ENCODE results near the gene SLC44A1.
A peak's percentile ranks its signal among the peaks of the same experiment; 100 is the strongest.

The SLC44A1 gene

DNA sequence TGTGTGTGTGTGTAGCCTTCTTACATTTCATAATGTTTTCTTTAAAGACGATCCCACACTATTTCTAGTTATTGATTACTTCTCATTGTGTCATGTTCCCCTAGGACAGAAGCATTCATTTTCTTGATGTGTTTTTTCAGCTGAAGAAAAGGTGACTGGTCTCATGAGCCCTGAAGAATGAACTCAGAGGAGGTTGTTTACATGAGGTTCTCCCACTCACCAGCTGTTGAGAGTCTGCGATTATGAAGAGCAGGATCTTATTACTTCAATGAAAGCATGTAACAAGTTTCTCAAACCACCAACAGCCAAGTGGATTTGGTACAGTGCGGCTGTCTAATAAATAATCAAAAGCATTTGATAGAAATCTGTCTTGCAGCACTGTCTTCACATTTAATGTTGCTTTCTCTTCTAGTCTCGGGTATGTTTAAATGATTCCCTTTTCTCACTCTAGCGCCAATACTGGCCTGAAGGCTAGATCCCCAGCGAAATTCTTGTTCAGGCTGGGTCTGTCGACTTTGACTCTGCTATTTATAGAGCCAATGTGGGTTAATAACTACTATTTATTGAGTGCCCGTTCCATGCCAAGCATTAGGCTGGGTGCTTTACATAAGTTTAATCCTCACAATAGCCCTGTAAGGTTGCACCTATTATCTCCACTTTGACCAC lies 193.8 kb downstream of the SLC44A1 start:
- DNase-seq: no peak
- no peak overlapping the region for H3K27ac ChIP-seq (ENCODE audit: insufficient read depth in 1 of 2, low read depth in 1 of 2, low read length in 2 of 2, poor library complexity in 1 of 2, severe bottlenecking in 2 of 2)
- WGBS (ENCODE audit: insufficient coverage): 90% methylated on average over 3 of the region's 8 CpGs

GRCh38 chr9:105439428-105439827 lies 195.0 kb downstream of the SLC44A1 start:
- H3K27me3 ChIP-seq (replicated peaks in 2 of 5; ENCODE audit: control insufficient read depth in 4 of 5, insufficient read depth in 5 of 5, low read length in 4 of 5): no peaks in the 10 kb centered on the region
- peaks cover 0 to 4% (median 0%) of the 10 kb centered on the region in 5 experiments for H3K9me3 ChIP-seq (ENCODE audit: control extremely low read depth in 1 of 5, control insufficient read depth in 4 of 5, insufficient read depth in 2 of 5, low read depth in 1 of 5, low read length in 4 of 5)
- ChIA-PET CTCF (no interaction called here), POLR2A (no interaction called here)
- DNase-seq: no peak
- no peaks in the 10 kb centered on the region for H3K36me3 ChIP-seq (ENCODE audit: control insufficient read depth in 4 of 4, insufficient read depth in 4 of 4, low read length in 3 of 4)
- no peak overlapping the region for H3K4me3 ChIP-seq (ENCODE audit: control insufficient read depth in 1 of 7, extremely low read depth in 1 of 7, insufficient read depth in 4 of 7, low read depth in 2 of 7, low read length in 6 of 7)
- no peaks in the 10 kb centered on the region for H3K4me1 ChIP-seq (ENCODE audit: control extremely low read depth in 1 of 4, control insufficient read depth in 4 of 4, insufficient read depth in 4 of 4, low read length in 3 of 4)
- H3K27ac ChIP-seq (ENCODE audit: insufficient read depth in 1 of 2, low read depth in 1 of 2, low read length in 2 of 2, poor library complexity in 1 of 2, severe bottlenecking in 2 of 2): no peak overlapping the region

More for the DNA sequence above, 193.8 kb downstream of the SLC44A1 start:
- CTCF ChIA-PET: no interaction called here
- Histone ChIP-seq H3K36me3 (ENCODE audit: control insufficient read depth in 4 of 4, insufficient read depth in 4 of 4, low read length in 3 of 4) (no peaks in the 10 kb centered on the region), H3K27me3 (replicated peaks in 2 of 5; ENCODE audit: control insufficient read depth in 4 of 5, insufficient read depth in 5 of 5, low read length in 4 of 5) (no peaks in the 10 kb centered on the region), H3K4me3 (ENCODE audit: control insufficient read depth in 1 of 7, extremely low read depth in 1 of 7, insufficient read depth in 4 of 7, low read depth in 2 of 7, low read length in 6 of 7) (no peak overlapping the region), H3K4me1 (ENCODE audit: control extremely low read depth in 1 of 4, control insufficient read depth in 4 of 4, insufficient read depth in 4 of 4, low read length in 3 of 4) (no peaks in the 10 kb centered on the region), H3K9me3 (ENCODE audit: control extremely low read depth in 1 of 5, control insufficient read depth in 4 of 5, insufficient read depth in 2 of 5, low read depth in 1 of 5, low read length in 4 of 5) (peaks cover 0 to 4% (median 0%) of the 10 kb centered on the region in 5 experiments)
- POLR2A ChIA-PET: no interaction called here

DNA sequence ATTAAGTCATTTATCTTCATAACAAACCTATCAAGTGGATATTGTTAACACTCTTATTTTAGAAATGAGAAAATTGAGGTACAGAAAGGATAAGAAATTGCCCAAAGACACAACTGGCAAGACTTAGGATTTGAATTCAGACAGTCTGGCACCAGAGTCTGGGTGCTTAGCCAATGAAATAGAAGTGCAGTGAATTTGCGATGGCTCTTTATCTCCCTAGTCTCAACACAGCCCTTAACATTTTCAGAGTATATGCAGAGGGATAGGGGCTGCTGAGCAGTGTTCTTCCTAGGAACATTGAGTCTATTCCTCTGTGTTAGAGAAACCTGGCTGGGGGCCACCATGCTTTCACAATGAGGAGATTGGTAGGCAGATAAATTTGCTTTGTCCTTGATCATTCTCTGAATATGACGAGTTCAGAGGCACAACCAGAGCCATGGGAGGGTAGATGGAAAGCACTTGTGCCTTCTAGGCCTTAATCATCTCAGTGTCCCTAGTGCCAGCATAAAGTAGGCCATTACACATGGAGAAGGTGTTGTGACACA lies 197.2 kb downstream of the SLC44A1 start:
- ChIA-PET CTCF (interaction anchor here (1.3 to 1.6 kb wide), 2 partner anchors 17 to 578 kb away, joined by 3 to 5 read pairs; no protein-coding TSS in a partner anchor), POLR2A (no interaction called here)
- Histone ChIP-seq H3K9me3 (ENCODE audit: control extremely low read depth in 1 of 5, control insufficient read depth in 4 of 5, insufficient read depth in 2 of 5, low read depth in 1 of 5, low read length in 4 of 5) (no peaks in the 10 kb centered on the region), H3K27ac (ENCODE audit: insufficient read depth in 1 of 2, low read depth in 1 of 2, low read length in 2 of 2, poor library complexity in 1 of 2, severe bottlenecking in 2 of 2) (no peak overlapping the region), H3K36me3 (ENCODE audit: control insufficient read depth in 4 of 4, insufficient read depth in 4 of 4, low read length in 3 of 4) (no peaks in the 10 kb centered on the region), H3K4me1 (ENCODE audit: control extremely low read depth in 1 of 4, control insufficient read depth in 4 of 4, insufficient read depth in 4 of 4, low read length in 3 of 4) (no peaks in the 10 kb centered on the region), H3K4me3 (ENCODE audit: control insufficient read depth in 1 of 7, extremely low read depth in 1 of 7, insufficient read depth in 4 of 7, low read depth in 2 of 7, low read length in 6 of 7) (no peak overlapping the region), H3K27me3 (replicated peaks in 2 of 5; ENCODE audit: control insufficient read depth in 4 of 5, insufficient read depth in 5 of 5, low read length in 4 of 5) (no peaks in the 10 kb centered on the region)
- 100% methylated on average over 1 of the region's 2 CpGs for WGBS (ENCODE audit: insufficient coverage)
- DNase-seq: no peak

- DNase-seq: no peak
- Histone ChIP-seq H3K27ac (ENCODE audit: insufficient read depth in 1 of 2, low read depth in 1 of 2, low read length in 2 of 2, poor library complexity in 1 of 2, severe bottlenecking in 2 of 2) (no peak overlapping the region), H3K27me3 (replicated peaks in 2 of 5; ENCODE audit: control insufficient read depth in 4 of 5, insufficient read depth in 5 of 5, low read length in 4 of 5) (no peaks in the 10 kb centered on the region), H3K36me3 (ENCODE audit: control insufficient read depth in 4 of 4, insufficient read depth in 4 of 4, low read length in 3 of 4) (no peaks in the 10 kb centered on the region), H3K4me1 (ENCODE audit: control extremely low read depth in 1 of 4, control insufficient read depth in 4 of 4, insufficient read depth in 4 of 4, low read length in 3 of 4) (peaks cover 0 to 6% (median 4%) of the 10 kb centered on the region in 4 experiments), H3K4me3 (ENCODE audit: control insufficient read depth in 1 of 7, extremely low read depth in 1 of 7, insufficient read depth in 4 of 7, low read depth in 2 of 7, low read length in 6 of 7) (no peak overlapping the region), H3K9me3 (ENCODE audit: control extremely low read depth in 1 of 5, control insufficient read depth in 4 of 5, insufficient read depth in 2 of 5, low read depth in 1 of 5, low read length in 4 of 5) (no peaks in the 10 kb centered on the region)
- CTCF ChIA-PET: interaction anchor here (1.1 to 1.3 kb wide), 2 partner anchors 18 to 579 kb away, joined by 3 to 5 read pairs; no protein-coding TSS in a partner anchor
- POLR2A ChIA-PET: interaction anchor here (0.6 kb wide), 1 partner anchor 45 kb away, joined by 4 read pairs; no protein-coding TSS in a partner anchor
- 98% methylated on average over 7 of the region's 8 CpGs for WGBS (ENCODE audit: insufficient coverage)
These were observed 198.7 kb downstream of the SLC44A1 start for GRCh38 chr9:105443121-105443520.

GRCh38 chr9:105444130-105444529 lies 199.7 kb downstream of the SLC44A1 start:
- H3K4me3 ChIP-seq (ENCODE audit: control insufficient read depth in 1 of 7, extremely low read depth in 1 of 7, insufficient read depth in 4 of 7, low read depth in 2 of 7, low read length in 6 of 7): no peak overlapping the region
- no peak for DNase-seq
- peaks cover 0 to 13% (median 7%) of the 10 kb centered on the region in 4 experiments for H3K4me1 ChIP-seq (ENCODE audit: control extremely low read depth in 1 of 4, control insufficient read depth in 4 of 4, insufficient read depth in 4 of 4, low read length in 3 of 4)
- no peak overlapping the region for H3K27ac ChIP-seq (ENCODE audit: insufficient read depth in 1 of 2, low read depth in 1 of 2, low read length in 2 of 2, poor library complexity in 1 of 2, severe bottlenecking in 2 of 2)
- H3K9me3 ChIP-seq (ENCODE audit: control extremely low read depth in 1 of 5, control insufficient read depth in 4 of 5, insufficient read depth in 2 of 5, low read depth in 1 of 5, low read length in 4 of 5): no peaks in the 10 kb centered on the region
- no peaks in the 10 kb centered on the region for H3K27me3 ChIP-seq (replicated peaks in 2 of 5; ENCODE audit: control insufficient read depth in 4 of 5, insufficient read depth in 5 of 5, low read length in 4 of 5)
- ChIA-PET POLR2A (no interaction called here), CTCF (no interaction called here)
- 100% methylated on average over 4 of the region's 4 CpGs for WGBS (ENCODE audit: insufficient coverage)
- no peaks in the 10 kb centered on the region for H3K36me3 ChIP-seq (ENCODE audit: control insufficient read depth in 4 of 4, insufficient read depth in 4 of 4, low read length in 3 of 4)

GRCh38 chr9:105445203-105445881 lies 200.9 kb downstream of the SLC44A1 start:
- peaks cover 0 to 13% (median 7%) of the 10 kb centered on the region in 4 experiments for H3K4me1 ChIP-seq (ENCODE audit: control extremely low read depth in 1 of 4, control insufficient read depth in 4 of 4, insufficient read depth in 4 of 4, low read length in 3 of 4)
- no peaks in the 10 kb centered on the region for H3K36me3 ChIP-seq (ENCODE audit: control insufficient read depth in 4 of 4, insufficient read depth in 4 of 4, low read length in 3 of 4)
- POLR2A ChIA-PET: no interaction called here
- no peaks in the 10 kb centered on the region for H3K27me3 ChIP-seq (replicated peaks in 2 of 5; ENCODE audit: control insufficient read depth in 4 of 5, insufficient read depth in 5 of 5, low read length in 4 of 5)
- H3K27ac ChIP-seq (ENCODE audit: insufficient read depth in 1 of 2, low read depth in 1 of 2, low read length in 2 of 2, poor library complexity in 1 of 2, severe bottlenecking in 2 of 2): no peak overlapping the region
- H3K9me3 ChIP-seq (ENCODE audit: control extremely low read depth in 1 of 5, control insufficient read depth in 4 of 5, insufficient read depth in 2 of 5, low read depth in 1 of 5, low read length in 4 of 5): no peaks in the 10 kb centered on the region
- DNase-seq: no peak
- no peak overlapping the region for H3K4me3 ChIP-seq (ENCODE audit: control insufficient read depth in 1 of 7, extremely low read depth in 1 of 7, insufficient read depth in 4 of 7, low read depth in 2 of 7, low read length in 6 of 7)
- CTCF ChIA-PET: interaction anchor here (0.7 kb wide), 1 partner anchor 53 kb away, joined by 3 read pairs; no protein-coding TSS in a partner anchor
- WGBS (ENCODE audit: insufficient coverage): 98% methylated on average over 5 of the region's 8 CpGs

GRCh38 chr9:105447386-105447813 lies 202.9 kb downstream of the SLC44A1 start:
- 60% methylated on average over 8 of the region's 16 CpGs for WGBS (ENCODE audit: insufficient coverage)
- Histone ChIP-seq H3K4me3 (ENCODE audit: control insufficient read depth in 1 of 7, extremely low read depth in 1 of 7, insufficient read depth in 4 of 7, low read depth in 2 of 7, low read length in 6 of 7) (peak overlapping the region; percentile 44 to 90 (median 81)), H3K4me1 (ENCODE audit: control extremely low read depth in 1 of 4, control insufficient read depth in 4 of 4, insufficient read depth in 4 of 4, low read length in 3 of 4) (peaks cover 0 to 13% (median 7%) of the 10 kb centered on the region in 4 experiments), H3K27me3 (replicated peaks in 2 of 5; ENCODE audit: control insufficient read depth in 4 of 5, insufficient read depth in 5 of 5, low read length in 4 of 5) (no peaks in the 10 kb centered on the region), H3K36me3 (ENCODE audit: control insufficient read depth in 4 of 4, insufficient read depth in 4 of 4, low read length in 3 of 4) (no peaks in the 10 kb centered on the region), H3K9me3 (ENCODE audit: control extremely low read depth in 1 of 5, control insufficient read depth in 4 of 5, insufficient read depth in 2 of 5, low read depth in 1 of 5, low read length in 4 of 5) (no peaks in the 10 kb centered on the region), H3K27ac (ENCODE audit: insufficient read depth in 1 of 2, low read depth in 1 of 2, low read length in 2 of 2, poor library complexity in 1 of 2, severe bottlenecking in 2 of 2) (peak overlapping the region in 1 of 2 experiments; percentile 23)
- DNase-seq: peak in 2 of 3 donors; percentile 14 to 18
- ChIA-PET POLR2A (no interaction called here), CTCF (interaction anchor here (1.1 kb wide), 1 partner anchor 29 kb away, joined by 3 read pairs; no protein-coding TSS in a partner anchor)

All from common myeloid progenitor, CD34-positive (primary cell).